HL-60/S4 treated with retinoic acid at 250 ng/mL for 4 days and 3 days (cell line): ENCODE data around the gene PKNOX1.
"Not testable (repeated sequence)": the region's sequence is repeated elsewhere in the genome, so short reads cannot be mapped to it uniquely, and the experiment has no call there.

Experiments
- in situ Hi-C: fragments of 300-500 bp; cut with MboI; formaldehyde crosslinking; loops from 2 replicates; pipeline ENCODE4 v1.7.0; 2022; ENCODE audit warnings: low sequenced_read_pairs

The PKNOX1 gene

DNA sequence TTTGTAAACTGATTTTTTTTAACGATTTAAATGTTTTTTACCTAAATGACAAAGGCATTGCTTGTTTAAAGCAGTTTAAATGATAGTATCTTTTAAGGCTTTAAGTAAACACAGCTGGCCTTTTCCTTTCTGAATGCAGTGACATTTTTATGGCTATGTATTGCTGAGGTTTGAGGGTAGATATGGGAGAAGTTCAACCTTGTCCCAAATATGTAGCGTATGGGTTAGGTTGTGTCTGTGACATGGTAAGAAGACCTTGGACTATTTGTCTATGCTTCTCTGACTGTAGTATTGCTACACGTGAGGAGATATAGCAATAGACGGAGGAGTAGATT lies 32.5 kb downstream of the PKNOX1 start:
- in situ Hi-C loops: no loop called here

- in situ Hi-C loops: no loop called here
Measured at GRCh38 chr21:43012596-43012995, 38.2 kb downstream of the PKNOX1 start.

GRCh38 chr21:43015906-43016540 lies 41.7 kb downstream of the PKNOX1 start:
- in situ Hi-C loops: no loop called here

DNA sequence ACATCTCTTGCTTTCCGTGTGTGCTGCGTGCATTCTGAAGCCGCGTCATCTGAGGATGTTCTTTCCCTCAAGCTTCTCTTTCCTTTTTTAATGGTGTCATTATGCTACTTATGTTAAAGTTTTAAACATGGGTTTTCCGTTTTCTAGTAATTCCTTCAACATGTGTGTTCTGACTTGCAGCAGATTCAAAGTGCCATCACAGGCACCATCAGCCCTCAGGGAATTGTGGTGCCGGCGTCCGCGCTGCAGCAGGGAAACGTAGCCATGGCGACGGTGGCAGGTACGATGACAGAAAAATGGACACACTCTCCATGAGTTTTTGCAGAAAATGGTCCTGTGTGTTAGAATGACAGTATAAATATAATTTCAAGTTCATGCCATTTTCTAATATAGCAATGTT lies 42.4 kb downstream of the PKNOX1 start:
- in situ Hi-C loops: no loop called here

- in situ Hi-C loops: no loop called here
Measured at GRCh38 chr21:43018519-43018918, 44.2 kb downstream of the PKNOX1 start.

DNA sequence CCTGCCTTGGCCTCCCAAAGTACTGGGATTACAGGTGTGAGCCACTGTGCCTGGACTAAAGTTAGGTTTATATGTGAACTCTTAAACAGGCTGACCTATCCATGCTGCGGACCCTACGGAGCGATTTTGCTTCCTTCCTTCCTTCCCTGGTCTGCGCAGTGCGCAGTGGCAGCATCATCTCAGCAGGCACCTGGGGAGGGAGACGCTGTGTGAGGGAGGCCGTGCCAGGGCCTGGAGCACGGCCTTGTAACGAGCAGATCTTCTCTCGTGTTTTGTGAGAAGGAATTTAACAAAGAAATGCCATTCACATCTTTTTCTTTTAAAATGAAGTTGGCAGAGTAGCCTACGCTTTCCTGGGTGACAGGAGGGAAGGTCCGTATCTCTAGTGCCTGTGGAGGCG lies 45.8 kb downstream of the PKNOX1 start:
- in situ Hi-C loops: no loop called here

- in situ Hi-C loops: no loop called here
Measured at GRCh38 chr21:43020771-43021170, 46.4 kb downstream of the PKNOX1 start.

DNA sequence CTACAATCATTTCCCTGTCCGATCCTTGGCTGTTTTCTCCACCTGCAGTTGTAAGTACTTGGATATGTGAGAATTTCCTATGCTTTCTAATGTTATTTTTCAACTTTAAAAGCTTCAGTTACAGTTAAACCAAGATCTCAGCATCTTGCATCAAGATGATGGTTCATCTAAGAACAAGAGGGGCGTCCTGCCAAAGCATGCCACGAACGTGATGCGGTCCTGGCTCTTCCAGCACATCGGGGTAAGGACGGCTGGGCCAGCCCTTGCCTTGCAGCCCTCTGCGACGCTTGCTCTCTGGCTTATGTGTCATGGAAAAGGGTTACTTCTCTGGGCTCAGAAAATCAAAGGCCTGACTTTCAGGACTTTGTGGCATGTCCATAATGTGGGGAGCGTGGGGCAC lies 46.8 kb downstream of the PKNOX1 start:
- in situ Hi-C loops: no loop called here

DNA sequence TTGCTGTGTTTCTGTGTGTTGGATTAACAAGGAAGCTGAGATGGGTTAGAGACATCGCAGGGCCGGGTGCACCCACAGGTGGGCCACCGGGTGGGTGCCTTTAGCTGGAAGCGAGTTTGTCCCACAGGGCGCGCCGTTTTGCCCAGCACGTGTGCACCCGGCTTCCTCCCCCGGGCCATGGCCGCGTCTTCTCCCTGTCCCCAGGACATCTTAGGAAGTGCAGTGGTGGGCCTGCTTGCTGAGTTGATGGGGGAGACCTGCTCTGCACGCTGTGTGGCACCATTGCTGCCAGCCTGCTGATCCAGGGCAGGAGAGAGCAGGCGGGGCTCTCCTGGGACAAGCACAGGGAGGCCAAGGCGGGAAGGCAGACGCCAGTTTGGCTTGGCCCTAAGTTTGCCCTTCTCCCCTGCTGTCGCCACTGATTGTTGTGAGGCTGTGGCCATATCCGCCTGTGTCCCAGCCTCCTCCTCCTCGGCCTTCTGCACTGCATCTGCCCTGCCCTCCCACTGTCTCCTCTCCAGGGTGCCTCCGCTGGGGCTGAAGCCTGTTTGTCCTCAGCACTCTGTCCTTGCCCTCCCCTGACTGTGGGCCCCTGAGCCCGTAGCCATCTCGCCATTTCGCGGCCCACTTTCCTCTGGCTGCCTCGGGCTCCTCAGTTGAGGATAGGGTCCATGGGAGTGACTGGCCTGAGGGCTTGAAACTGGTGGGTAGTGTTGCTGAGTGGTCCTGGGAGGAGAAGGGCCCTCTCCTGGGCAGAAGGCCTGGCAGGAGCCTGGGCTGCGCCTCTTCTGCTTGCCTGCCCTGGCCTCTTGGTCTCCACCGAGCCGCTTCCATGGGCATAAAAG lies 47.6 kb downstream of the PKNOX1 start:
- in situ Hi-C loops: no loop called here

DNA sequence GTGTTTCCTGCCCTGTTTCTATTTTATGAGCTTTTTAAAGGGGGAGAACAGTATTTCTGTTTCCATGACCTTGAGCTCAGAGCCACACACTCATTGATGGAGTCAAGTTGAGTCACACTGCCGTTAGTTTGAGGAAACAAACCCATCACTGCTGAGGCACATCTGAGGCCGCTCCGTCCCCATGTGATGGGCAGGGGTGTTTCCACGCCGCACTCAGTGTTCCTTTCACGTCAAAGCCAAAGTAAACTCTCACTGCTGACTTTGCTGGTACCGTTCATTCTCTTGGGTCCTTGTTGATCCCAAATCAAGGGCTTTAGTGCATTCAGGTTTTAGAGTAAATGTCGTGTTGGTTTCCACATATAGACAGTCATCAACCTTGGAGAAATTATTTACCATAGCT lies 48.8 kb downstream of the PKNOX1 start:
- in situ Hi-C loops: no loop called here

- in situ Hi-C loops: no loop called here
Measured at GRCh38 chr21:43024439-43025136, 50.2 kb downstream of the PKNOX1 start.

DNA sequence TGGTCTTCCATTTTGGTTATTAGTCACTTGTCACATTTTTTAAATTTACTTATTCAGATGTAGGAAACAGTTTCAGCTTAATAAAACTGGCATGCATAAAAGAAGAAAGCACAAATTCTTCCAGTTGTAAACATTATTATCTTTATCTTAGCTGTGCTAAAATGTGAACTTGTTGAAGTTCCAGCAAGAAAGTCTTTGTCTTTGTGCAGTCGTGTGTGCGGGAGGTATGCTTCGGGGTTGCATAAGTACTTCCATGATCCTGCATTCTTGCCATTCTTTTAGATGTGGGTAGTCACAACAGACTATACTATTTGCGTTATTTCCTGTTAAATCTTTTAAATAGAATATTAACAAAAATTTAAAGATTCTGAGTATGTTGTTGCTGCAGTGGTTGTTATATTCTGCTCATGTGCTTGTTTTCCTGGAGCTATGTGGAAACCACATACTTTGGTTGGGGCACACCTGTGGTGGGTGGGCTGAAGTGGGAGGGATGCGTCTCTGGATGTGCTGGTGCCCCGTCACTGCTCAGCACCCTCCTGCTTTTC lies 51.3 kb downstream of the PKNOX1 start:
- in situ Hi-C loops: no loop called here

DNA sequence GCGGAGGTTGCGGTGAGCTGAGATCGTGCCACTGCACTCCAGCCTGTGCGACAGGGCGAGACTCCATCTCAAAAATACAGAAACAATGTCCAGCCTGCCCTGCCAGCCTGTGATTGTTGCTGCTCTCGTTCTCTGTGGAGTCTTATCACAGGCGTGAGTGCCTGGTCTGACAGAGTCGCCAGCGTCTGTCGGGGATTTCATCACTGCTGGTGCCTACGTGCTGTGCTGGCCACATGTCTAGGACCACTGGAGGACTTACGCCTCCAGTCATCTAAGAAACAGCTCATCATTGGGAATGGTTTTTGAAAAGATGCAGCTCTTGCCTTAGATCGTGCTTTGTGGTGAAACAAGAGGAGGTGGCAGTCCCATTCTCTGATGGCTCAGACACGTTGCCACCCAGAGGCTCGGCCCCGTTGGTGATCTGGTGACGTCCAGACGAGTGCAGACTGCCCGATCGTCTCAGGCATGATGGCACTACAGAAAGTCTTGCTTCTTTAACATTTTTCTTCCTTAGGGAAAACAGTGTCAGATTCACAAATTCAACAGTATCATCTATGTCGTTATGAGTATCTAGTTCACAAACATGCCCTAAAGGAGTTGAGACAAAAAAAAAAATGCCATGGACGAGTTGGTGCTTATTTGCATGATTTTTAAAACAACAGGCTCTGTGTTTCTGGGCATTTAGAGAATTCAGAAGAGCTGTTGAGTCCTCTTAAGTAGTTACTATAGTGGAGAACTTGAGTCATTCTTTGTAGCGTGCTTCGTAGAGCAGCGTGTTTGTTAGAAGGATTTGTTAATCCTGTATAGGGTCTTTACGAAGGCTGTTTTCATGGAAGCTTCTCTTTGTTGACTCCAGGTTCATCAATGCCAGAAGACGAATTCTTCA lies 53.7 kb downstream of the PKNOX1 start:
- in situ Hi-C loops: no loop called here

DNA sequence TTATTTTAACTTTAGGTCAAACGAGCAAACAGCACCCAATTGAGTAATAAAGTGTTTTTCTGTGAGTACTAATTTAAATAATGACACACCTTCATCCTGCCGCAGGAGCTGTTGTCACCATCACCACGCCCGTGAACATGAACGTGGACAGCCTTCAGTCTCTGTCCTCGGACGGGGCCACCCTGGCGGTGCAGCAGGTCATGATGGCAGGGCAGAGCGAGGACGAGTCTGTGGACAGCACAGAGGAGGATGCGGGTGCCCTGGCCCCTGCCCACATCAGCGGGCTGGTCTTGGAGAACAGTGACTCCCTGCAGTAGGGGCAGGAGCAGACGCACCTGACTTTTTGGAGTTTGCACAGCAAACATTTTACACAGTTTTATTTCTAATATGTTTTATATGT lies 55.4 kb downstream of the PKNOX1 start:
- in situ Hi-C loops: no loop called here

- in situ Hi-C loops: no loop called here
Measured at GRCh38 chr21:43031121-43031619, 56.8 kb downstream of the PKNOX1 start.

- in situ Hi-C loops: no loop called here
Measured at GRCh38 chr21:43034101-43034500, 59.7 kb downstream of the PKNOX1 start.

DNA sequence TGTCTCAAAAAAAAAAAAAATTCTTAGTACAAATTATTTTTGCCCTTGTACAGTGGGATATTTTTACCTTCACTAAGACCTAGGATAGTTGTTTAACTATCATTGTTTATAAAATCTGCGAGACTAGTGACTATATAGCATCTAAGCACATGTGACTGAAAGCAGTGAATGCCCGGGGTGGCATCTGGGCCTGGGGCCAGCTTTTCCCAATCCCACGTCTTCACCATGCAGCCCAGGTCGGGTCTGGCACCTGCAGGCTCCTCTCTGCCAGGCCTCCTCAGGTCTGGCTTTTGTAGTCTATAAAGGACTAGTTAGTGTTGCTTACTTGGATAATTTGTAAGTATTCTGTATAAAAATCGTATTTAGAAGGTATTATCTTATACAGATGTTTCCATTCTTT lies 60.5 kb downstream of the PKNOX1 start:
- in situ Hi-C loops: no loop called here

DNA sequence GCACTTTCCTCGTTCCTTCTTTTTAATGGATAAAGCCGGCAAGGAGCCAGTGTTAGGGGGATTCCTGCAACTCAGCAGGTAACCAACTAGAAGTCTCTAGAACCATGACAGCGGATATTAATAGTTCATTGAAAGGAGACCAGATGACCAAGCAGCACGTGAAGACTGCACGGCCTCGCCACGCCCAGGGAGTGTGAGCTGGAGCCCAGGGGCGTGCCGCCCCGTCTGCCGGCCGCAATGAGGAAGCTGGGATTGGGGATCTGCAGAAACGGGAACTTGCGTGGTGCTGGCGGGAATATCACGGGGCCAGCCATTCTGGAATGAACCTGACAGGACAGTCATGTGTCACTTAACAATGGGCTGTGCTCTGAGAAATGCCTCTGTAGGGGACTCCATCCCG lies 62.5 kb downstream of the PKNOX1 start:
- in situ Hi-C loops: not testable (repeated sequence)

DNA sequence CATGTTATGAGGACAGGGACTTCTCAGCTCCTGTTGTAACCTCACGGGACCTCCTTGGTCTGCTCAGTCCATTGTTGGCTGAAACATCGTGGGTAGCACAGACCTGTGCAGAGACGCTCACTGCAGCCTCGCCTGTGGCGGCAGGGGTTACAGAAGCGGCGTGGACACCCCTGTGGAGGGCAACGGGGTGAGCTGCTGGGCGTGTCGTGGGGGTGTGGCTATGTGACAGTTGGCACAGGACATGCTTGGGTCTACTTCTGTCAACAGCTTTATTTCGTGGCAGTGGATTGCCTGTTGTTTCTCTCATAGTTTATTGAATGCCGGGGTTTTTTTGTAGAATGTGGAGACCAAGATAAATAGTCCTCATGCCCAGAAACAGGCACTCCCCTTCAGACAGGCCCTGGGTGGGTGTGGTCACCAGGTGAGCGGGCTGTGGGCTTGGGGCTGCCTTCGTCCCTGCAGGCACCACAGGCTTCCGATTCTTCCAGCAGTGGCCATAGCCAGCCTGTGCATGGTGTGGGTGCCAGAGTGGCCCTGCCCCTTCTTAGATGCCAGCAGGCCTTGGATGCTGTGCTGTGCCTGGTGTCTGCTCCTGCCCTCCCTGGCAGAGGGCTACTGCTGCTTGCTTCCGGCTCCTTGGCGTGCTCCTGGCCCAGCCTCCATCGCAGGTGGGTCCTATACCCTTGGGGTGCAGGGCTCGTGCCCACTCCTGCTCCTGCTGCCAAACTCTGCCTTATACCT lies 63.7 kb downstream of the PKNOX1 start:
- in situ Hi-C loops: not testable (repeated sequence)

DNA sequence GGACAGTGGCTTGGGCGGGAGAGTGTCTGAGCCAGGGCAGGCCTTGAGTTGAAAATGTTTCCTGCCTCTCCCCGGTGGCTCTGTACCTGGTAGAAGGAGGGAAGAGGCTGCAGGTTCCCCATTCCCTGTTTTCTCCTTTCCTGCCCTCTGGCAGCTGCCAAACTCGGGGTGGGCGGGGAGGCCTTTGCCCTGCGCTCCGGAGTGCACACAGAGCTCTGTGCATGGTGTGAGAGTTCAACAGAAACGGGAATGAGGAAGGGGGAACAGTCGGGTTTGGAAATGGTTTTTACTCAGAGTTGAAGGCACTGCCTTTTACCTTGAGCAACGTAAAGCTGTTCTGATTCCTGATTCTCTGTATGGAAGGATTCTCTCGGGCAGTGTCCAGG lies 64.3 kb downstream of the PKNOX1 start:
- in situ Hi-C loops: not testable (repeated sequence)
